Superior temporal gyrus (tissue), 1 donor: ENCODE measurements around the gene BRF1.

Experiments used
- DNase-seq: peaks from one replicate; pipeline ENCODE4 v3.0.0-alpha.2; 2016; ENCODE audit errors: extremely low spot score

Gene BRF1

GRCh38 chr14:105196265-105196960 lies 104.4 kb downstream of the BRF1 start:
- DNase-seq: no peak

- DNase-seq: no peak
Measured at GRCh38 chr14:105195522-105196264, 105.1 kb downstream of the BRF1 start.

- DNase-seq: no peak
Measured at GRCh38 chr14:105195051-105195450, 105.8 kb downstream of the BRF1 start.

GRCh38 chr14:105193916-105194782 lies 106.7 kb downstream of the BRF1 start:
- DNase-seq: no peak

DNA sequence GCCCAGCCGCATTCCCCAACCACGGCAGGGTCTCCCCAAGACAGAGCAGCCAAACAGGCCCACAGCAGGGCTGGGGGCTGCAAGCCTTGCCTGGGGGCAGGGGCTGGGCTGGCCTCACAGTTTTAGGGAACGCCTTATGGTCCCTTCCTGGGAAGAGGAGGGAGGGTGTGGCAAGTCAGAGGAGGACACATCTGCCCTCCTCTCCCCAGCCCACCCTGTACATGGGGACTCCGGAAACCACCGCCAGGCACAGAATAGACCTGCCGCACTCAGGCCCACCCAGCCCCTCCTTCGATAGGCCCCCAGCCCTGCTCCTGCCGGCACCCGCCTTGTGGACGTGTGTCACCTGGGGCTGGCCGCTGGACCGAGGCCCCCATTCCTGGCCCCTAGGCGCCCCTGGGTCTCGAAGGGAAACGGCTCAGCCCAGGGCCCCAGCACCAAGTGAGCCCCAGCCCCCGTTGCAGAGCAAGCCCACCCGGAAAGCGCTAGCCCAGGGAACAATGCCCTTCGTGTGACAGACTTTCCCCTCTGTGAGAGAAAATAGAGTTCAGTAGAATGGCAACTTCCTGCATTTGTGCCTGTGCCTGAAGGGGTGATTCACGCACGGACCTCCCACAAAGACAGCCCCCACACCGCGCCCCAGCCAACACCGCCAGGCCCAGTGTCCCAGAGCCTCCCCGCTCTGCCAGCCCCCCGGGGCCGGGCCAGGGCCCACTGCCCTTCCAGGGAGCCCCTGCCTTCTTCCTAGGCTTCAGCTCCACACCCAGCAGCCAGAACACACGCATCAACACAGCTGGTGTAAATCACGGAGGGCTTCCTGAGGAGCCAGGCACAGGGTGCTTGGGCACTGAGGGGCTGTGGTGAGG lies 107.7 kb downstream of the BRF1 start:
- DNase-seq: no peak

DNA sequence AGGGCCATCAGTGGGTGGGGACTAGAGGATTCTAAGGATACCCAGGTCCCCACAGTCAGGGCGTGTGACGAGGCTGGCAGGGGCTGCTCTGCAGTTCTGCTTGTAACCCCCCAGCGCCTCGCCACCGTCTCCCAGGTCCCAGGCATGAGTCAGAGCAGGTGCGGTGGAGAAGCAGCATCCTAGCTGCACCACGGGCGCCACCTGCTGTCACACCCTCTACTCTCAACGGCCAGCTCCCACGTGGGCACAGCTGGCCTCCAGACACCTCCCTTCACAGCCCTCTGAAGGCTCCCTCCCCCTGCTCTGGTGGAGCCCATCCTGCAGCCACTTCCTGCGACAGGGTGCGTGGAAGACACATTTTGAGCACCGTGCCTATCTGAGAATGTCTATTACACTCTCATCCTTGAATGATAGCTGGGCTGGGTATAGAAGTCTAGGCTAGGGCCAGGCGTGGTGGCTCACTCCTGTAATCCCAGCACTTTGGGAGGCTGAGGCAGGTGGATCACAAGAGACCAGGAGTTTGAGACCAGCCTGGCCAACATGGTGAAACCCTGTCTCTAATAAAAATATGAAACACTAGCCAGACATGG lies 112.8 kb downstream of the BRF1 start:
- DNase-seq: no peak

DNA sequence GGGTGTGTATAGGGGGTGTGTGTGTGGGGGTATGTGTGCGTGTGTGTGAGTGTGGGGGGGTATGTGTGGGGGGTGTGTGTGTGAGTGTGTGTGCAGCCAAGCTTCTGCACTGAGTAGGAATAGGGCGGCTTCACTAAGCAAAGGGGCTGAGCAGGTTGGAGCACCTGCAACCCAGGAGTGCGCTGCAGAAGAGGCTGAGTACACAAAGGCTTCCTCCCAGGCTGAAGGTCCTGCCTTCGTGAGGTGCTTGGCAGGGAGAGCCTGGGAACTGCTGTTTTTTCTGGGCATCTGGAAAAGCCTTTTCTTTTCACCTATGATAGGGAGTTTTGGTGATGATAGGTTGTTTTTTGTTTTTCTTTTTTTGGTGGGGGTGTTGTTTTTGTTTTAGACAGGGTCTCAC lies 113.7 kb downstream of the BRF1 start:
- DNase-seq: no peak

DNA sequence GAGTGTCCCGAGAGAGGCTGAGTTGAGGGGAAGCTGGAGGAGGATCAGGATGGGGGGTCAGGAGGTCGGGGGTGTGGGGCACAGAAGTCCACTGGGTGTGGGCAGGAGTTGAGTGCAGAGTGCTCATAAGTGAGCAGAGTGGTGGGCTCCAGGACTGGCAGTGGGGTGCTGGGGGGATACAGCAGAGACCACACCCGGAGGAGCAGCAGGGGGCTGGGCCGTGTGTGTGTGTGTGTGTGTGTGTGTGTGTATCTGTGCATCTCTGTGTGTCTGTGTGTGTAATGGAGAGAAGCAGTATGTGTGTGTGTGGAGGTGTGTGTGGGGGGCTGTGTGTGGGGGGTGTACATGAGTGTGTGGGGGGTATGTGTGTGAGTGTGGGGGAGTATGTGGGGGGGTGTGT lies 114.8 kb downstream of the BRF1 start:
- DNase-seq: no peak

DNA sequence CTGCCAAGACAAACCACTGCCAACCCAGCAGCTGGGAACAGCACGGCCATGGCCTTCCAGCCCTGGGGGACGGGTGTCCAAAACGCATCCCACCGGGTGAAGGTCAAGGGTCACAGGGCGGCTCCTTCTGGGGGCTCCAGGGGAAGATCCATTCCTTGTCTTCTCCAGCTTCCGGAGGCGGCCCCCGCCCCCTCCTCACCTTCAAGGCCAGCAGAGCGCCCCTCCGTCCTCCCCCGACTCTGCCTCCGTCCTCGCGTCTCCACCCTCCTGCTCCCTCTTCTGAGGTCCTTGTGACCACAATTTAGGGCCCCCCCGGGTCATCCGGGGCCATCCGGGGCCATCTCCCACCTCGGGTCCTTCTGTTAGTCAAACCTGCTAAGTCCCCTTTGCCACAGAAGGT lies 115.8 kb downstream of the BRF1 start:
- no peak for DNase-seq

DNA sequence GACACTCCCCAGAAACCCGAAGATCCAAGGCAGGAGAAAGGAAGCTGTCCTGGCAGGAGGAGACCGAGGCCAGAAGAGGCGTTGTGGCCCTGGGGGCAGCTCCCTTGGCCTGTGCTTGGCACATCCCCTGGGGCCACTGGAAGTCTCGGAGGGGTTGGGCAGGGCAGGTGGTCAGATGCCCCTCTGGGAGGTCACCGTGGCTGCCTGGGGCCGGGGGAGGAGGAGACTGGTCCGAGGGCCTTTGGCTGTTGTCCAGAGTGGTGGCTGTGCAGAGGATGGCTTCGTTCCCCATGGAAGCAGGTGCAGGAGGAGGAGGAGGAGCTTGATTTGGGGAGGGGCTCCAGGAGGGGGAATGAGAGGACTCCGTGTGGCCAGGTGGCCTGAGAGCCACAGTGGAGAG lies 116.3 kb downstream of the BRF1 start:
- no peak for DNase-seq

DNA sequence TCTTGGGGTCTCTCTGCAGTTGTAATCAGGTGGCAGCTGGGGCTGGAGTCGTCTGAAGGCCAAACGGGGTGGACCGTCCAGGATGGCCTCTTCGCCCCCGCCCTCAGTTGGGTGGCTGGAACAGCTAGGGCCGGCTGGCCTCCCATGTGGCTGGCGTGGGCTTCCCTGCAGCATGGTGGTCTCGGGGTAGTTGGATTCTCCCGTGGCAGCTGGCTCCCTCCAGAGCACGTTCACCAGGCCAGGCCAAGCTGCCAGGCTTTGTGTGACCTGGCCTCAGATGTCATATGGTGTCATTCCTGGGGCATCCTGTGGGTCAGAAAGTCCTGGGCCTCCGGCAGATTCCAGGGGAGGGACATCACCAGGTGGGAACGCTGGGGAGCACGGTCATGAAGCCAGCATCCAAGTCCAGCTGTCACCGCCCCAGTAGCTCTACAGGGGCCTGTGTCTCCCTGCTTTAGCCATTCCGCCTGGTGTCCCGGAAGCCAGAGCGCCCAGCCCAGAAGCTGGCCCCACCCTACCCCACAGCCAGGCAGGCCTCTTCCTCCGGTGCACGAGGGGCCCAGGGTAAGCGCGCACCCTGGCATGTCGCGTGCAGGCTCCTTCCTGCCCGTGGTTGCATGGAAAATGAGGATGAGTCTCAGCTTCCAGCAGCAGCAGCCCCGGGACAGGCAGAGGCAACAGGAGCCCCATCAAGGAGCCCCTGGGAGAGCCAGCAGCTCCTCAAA lies 118.3 kb downstream of the BRF1 start:
- no peak for DNase-seq

- DNase-seq: no peak
Measured at GRCh38 chr14:105181549-105182295, 119.1 kb downstream of the BRF1 start.

DNA sequence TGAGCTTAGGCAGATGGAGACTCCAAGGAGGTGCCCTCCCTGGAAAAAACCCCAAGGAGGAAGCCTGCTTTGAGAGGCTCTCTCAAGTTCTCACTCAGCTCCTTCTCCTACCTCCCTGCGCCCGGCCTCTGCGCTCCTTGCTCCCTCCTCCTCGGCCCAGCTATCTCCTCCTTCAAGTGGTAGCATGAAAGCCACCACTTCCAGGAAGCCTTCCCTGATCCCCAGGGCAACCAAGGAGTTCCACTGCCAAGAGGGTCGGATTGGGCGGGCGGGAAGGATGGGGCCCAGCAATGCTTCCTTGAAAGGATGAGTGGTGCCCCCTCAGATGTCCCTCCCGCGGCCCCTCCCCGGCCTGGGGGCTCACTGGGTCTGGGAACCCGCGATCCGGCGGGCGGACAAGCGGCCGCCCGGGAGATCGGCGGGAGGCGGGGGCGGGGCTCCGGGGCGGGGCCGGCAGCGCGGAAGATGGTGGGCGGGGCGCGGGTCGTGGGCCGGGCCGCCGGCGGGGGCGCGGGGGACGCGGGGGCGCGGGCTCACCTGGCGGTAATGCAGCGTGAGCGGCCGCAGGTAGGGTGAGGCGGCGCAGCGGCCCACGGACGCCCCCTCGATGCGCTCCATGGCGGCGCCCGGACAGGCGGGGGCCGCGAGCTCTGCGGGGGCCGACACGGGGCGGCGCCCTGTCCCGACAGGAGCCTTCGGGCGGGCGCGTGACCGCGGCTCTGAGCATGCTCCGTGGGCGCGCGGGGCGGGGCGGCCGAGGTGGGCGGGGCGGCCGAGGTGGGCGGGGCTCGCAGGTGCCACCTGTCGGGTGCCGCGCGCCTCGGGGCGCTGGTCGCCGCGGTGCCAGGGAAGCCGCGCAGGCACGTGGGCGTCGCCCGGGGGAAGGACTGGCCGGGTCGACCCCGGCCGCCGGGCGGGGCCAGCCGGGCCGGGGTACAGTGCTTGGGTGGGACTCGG lies 119.9 kb downstream of the BRF1 start, which contains the start of gene NUDT14:
TSS of gene NUDT14 (minus strand) at position 721 of the 957 bp plus-strand sequence. CDS start at position 618, 103 bp downstream.
- no peak for DNase-seq

DNA sequence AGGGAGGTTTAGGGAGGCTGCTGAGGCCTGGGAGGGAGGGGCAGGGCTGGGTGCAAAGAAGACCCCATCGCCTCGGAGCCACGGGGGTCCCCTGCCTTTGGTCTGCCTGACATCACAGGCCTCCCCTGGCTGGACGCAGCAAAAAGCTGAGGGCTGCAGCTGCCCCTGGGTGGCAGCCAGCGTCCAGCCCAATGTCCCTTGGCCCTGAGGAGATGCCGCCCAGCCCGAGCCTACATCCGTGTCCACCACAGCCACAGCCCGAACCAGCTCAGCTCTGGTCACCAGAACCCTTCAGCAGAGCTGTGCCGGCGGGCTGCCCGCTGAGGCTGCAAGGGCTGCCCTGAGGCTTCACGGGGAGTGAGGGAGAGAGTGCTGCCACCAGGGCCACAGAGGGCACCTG lies 121.6 kb downstream of the BRF1 start:
- DNase-seq: no peak

- DNase-seq: no peak
Measured at GRCh38 chr14:105178868-105179140, 122.0 kb downstream of the BRF1 start.

DNA sequence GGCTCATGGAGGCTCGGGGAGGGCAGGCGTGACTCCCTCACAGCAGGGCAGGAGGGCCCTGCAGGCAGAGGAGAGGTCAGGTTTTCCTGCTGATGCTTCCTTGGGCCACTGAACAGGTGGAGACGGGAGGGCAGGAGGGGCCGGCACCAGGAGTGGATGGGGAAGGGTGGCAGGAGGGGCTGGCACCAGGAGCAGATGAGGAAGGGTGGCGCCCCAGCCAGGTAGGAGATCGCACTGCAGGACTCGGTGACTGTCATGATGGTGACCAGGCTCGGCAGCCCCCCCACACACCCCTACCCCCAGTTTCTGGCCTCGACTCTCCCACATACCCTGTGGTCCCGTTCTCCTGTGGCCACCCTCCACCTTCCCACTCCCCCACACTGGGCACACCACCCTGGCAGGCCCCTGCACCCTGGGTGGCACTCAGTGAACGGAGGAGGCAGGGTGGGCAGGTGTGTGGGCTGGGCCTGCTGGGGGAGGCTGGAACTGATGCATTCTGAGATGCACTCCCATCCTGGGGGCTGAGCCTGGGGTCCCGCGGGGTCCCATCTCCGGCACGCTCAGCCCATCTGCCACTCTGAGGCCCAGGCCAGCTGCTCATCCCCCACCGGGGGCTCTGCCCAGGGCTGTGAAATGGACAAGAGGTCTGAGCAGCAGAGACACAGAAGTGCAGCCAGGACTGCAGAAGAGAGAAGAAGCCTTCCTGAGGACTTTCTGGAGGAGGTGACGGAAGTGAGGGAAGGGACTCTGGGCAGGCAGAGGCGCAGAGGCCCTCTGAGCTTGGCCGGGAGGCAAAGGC lies 122.5 kb downstream of the BRF1 start:
- no peak for DNase-seq

GRCh38 chr14:105177082-105177481 lies 123.7 kb downstream of the BRF1 start:
- DNase-seq: no peak

DNA sequence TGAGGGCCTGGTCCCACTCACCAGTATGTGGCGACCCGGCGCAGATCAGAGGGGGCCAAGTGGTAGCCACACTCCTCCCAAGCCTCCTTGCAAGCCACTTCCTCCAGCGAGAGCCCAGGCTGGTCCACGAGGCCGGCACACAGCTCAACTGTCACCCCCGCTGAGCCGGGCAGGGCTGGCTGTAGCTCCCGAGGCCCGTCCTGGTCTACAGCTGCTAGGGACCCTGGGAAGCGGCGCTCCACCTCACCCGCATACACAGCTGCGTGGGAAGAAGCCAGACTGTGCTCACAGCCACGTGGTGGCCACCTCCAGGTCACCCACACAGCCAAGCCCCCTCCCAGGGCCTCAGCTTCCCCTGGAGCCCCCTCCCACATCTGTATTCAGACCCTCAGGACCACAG lies 124.3 kb downstream of the BRF1 start:
- DNase-seq: no peak
